Stimulated activated CD4-positive, alpha-beta T cell treated with anti-CD3 and anti-CD28 coated beads, Interleukin-2, amount 100 ng/mL, for 24 hours (primary cell): ENCODE results near the gene SLC6A17.

Source experiments
- DNase-seq, 2 donors: peaks; one replicate each; pipeline ENCODE4 v3.0.0-alpha.2; 2020

Gene SLC6A17

GRCh38 chr1:110176299-110176956 is 26.1 kb downstream of the SLC6A17 start:
- DNase-seq, result no peak

GRCh38 chr1:110177775-110178174 is 27.5 kb downstream of the SLC6A17 start:
- no peak for DNase-seq

DNA sequence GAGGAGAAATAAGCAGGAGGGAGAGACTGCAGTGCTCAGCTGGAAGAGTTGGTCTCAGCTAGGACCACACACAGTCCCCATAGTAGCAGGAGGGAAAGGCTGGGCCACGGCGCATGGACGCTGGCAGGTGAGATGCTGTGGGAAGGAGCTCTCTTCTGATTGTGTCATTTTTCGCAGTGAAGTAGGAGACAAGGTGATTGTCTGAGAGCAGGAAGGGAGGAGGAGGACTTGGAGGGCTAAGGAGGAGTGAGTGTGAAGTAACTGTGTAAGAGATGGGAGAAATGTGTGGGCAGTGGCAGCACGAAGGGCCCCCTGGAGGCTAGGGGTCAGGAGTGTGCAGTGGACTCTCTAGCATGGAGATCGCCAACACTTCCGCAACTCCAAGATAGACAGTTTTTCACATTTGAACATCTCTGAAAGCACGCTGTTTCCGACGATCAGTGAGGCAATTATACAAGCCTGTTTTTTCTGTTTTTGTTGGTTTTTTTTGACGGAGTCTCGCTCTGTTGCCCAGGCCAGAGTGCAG is 33.4 kb downstream of the SLC6A17 start:
- DNase-seq, result no peak

- DNase-seq, result no peak
These were observed 34.2 kb downstream of the SLC6A17 start for GRCh38 chr1:110184446-110184845.

DNA sequence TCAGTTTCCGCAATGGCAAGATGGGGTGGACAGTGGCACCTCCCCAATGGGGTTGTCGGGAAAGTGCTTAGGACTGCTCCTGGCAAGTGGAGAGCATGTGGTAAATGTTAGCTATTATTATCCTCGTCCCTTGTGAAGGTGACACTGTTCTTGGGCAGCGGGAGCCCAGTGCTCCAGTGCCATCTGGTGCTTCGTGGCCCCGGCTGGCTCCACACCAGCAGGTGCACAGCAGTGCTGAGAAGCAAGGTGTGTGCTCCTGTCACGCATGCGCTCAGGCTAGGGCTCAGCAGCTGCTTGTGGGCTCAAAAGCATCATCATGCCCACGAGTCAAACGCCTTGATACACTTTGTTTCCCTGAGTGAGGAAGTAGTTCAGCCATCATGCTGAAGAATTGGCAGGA is 34.9 kb downstream of the SLC6A17 start:
- DNase-seq, result no peak

- DNase-seq, result no peak
These were observed 36.3 kb downstream of the SLC6A17 start for GRCh38 chr1:110186558-110186957.

DNA sequence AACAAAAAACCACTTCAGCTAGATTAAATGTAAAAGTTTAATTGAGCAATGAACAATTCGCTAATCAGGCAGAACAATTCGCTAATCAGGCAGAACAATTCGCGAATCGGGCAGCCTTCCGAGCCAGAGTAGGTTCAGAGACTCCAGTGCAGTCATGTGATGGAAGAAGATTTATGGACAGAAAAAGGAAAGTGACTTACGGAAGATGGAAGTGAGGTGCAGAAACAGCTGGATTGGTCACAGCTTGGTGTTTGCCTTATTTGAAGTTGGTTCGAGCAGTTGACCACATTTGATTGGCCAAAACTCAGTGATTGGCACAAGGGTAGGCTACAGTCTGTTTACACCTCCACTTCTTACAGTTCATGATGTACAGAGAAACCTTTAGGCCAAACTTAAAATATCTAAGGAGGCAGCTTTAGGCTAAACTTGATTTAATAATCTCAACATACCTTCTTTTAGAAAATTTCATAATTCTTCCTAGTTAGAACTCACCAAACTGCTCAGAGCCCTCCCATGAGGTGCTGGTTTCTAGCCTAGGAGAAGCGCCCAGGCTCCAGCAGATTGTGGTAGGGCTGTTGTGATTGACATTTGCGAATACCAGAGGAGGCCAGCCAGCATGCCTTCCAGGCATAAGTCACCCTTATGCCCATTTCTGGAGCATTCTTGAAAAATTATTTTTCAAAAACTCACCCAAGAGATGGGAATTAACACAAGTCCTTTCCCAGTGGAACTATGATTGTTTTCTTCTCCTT is 37.0 kb downstream of the SLC6A17 start:
- DNase-seq, result no peak

DNA sequence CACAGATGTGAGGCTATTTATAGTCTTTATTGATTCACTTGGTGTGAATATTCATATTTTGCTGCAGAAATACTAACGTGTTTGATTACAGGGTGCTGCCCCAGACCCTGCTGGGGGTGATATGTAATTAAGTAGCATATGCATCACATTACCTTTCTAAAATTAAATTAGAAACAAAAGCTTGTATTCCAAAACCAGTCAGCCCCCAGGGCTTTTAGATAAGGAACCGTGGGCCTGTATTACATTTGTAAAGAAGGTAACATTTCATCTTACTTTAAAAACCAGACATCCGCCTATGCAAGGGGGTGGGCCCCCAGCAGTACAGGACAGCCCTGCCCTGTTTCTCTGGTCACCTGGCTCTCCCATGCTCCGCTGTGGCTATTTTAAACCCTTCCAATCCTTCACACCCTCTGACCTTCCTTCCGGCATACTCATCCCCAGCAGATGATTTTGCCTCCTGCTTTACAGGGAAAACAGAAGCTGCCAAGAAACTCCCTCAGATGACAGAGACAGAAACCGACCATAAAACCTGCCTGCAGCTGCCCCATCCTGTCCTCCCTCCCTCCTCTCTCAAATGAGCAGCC is 37.8 kb downstream of the SLC6A17 start:
- DNase-seq, result no peak

- DNase-seq, result no peak
These were observed 38.9 kb downstream of the SLC6A17 start for GRCh38 chr1:110189181-110189580.

- no peak for DNase-seq
These were observed 40.1 kb downstream of the SLC6A17 start for GRCh38 chr1:110190282-110190929.

- no peak for DNase-seq
These were observed 42.2 kb downstream of the SLC6A17 start for GRCh38 chr1:110192541-110192940.

GRCh38 chr1:110195196-110195595 is 44.9 kb downstream of the SLC6A17 start:
- DNase-seq, result no peak

GRCh38 chr1:110196917-110197765 is 46.8 kb downstream of the SLC6A17 start:
- DNase-seq, result peak; percentile 38 to 61

- no peak for DNase-seq
These were observed 47.8 kb downstream of the SLC6A17 start for GRCh38 chr1:110197905-110198629.

GRCh38 chr1:110198746-110199145 is 48.5 kb downstream of the SLC6A17 start:
- DNase-seq, result no peak

- DNase-seq, result no peak
These were observed 49.9 kb downstream of the SLC6A17 start for GRCh38 chr1:110200190-110200589.

DNA sequence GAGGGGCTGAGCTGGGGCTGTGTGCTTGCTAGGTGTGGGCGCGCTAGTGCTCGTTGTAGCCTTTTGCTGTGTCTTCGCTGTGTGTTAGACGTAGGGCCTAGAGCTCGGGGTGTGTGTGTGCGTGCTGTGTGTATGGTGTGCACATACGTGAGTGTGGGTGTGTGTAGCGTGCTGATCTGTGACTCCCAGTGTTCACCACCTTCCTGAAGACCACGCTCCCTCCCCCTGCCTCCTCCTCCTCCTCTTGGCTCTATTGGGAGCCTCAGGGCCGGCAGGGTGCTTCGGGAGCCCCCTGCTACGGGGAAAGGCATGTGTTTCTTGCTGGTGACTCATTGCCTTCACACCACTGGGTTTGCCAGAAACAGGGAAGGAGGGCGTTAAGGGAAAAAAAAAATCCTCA is 50.4 kb downstream of the SLC6A17 start:
- no peak for DNase-seq

DNA sequence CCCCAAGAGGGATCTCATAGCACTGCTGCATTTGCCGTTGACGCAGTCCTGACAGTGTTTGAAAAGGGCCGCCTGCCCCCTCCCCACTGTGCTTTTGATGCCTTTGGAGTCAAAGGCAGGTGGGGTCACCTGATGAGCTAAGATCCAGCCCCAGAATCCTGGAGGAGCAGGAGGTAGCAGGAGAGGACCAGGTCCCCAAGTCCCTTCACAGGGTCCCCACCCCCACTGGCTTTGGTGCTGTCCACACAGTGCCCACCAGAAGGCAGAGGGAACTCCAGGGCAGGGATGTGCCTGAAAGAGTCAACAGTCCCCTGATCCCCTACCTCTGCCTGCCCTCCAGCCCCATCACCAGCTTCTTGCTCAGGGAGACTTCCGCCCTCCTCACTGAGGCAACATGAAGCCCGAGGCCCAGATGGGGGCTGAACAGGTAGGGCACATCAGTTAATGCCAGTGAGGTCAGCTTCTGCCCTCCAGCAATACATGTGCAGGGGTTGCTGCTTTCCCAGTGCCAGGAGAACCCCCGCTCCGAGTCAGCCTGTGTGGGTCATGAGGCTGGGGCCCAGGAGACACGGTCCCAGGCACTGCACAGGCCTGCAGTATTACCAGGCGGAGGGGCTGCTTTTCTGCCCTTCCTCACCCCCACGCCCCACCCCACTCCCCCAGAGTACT is 51.0 kb downstream of the SLC6A17 start:
- DNase-seq, result no peak

DNA sequence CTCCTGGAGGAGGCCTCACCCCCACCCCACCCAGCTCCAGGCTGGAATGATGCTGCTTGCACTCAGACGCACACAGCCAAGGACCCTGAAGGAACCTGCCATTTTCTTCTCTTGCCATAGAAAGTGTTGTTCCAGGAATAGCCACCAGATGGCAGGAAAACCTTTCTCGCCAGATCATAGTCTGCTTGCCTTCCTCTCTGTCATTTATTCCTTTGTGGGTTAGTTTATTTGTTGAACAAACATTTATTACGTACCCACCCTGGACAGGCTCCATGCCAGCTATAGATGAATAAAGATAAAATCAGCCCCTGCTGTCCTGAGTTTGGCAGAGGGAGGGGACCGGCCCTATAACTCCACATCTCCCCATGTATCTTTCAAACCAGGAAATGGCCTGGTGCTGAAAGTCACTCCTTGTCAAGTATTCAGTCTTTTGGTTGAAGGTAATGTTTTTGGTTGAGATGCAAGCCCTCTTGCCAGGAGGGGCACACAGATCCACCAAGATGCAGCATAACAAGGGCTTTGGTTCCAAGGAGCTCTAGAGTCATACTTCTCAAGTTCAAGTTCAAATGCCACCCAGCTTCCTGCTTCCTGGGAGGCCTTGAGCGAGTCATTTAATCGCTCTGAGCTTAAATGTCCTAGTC is 52.8 kb downstream of the SLC6A17 start:
- DNase-seq, result peak; percentile 55 to 81

- no peak for DNase-seq
These were observed 54.9 kb downstream of the SLC6A17 start for GRCh38 chr1:110205156-110205555.
